H54 (cell line): ENCODE results near the gene MRPS34.

Experiments
- DNase-seq: peaks from one replicate; pipeline ENCODE4 v3.0.0; 2011; ENCODE audit warnings: low spot score, mixed read lengths; ENCODE audit not compliant: insufficient read length
- FAIRE-seq: peaks from 3 replicates; lab custom pipeline; 2011; peaks lifted over from hg19 to GRCh38; lab: Jason Lieb, UNC
- POLR2A ChIP-seq: IDR thresholded peaks from 2 replicates; pipeline ENCODE4 v1.6.1; 2011; ENCODE audit warnings: low read depth, mild to moderate bottlenecking, low read length

Gene MRPS34

GRCh38 chr16:1781254-1781653 is 8.3 kb upstream of the MRPS34 start:
- no peak for TF ChIP-seq POLR2A
- no peak for FAIRE-seq
- no peak for DNase-seq

- DNase-seq (no peak), FAIRE-seq (no peak)
- TF ChIP-seq POLR2A, result no peak
Measured at GRCh38 chr16:1780677-1781072, 7.7 kb upstream of the MRPS34 start.

GRCh38 chr16:1779741-1780676 is 7.1 kb upstream of the MRPS34 start:
- no peak for TF ChIP-seq POLR2A
- FAIRE-seq (no peak), DNase-seq (no peak)

- DNase-seq (no peak), FAIRE-seq (no peak)
- TF ChIP-seq POLR2A, result peak; percentile 2; the same call in 1 of the 2 replicates
Measured at GRCh38 chr16:1779234-1779701, 6.3 kb upstream of the MRPS34 start.

- TF ChIP-seq POLR2A, result peak; percentile 23; the same call in 1 of the 2 replicates
- DNase-seq, result no peak
- FAIRE-seq, result no peak
Measured at GRCh38 chr16:1778200-1779179, 5.6 kb upstream of the MRPS34 start.

- FAIRE-seq, result no peak
- no peak for DNase-seq
- TF ChIP-seq POLR2A, result no peak
Measured at GRCh38 chr16:1777375-1778199, 4.7 kb upstream of the MRPS34 start.

GRCh38 chr16:1776991-1777374 is 4.0 kb upstream of the MRPS34 start:
- DNase-seq (no peak), FAIRE-seq (no peak)
- TF ChIP-seq POLR2A, result no peak

- FAIRE-seq, result no peak
- no peak for DNase-seq
- TF ChIP-seq POLR2A, result no peak
Measured at GRCh38 chr16:1776672-1776955, 3.7 kb upstream of the MRPS34 start.

GRCh38 chr16:1775846-1776671 is 3.1 kb upstream of the MRPS34 start:
- DNase-seq, result no peak
- FAIRE-seq, result no peak
- TF ChIP-seq POLR2A, result no peak

- FAIRE-seq, result no peak
- DNase-seq, result no peak
- no peak for TF ChIP-seq POLR2A
Measured at GRCh38 chr16:1775006-1775845, 2.3 kb upstream of the MRPS34 start.

GRCh38 chr16:1774448-1774780 is 1.5 kb upstream of the MRPS34 start:
- no peak for DNase-seq
- TF ChIP-seq POLR2A, result no peak
- FAIRE-seq, result no peak

- FAIRE-seq, result no peak
- TF ChIP-seq POLR2A, result no peak
- DNase-seq, result no peak
Measured at GRCh38 chr16:1773703-1774447, 941 bp upstream of the MRPS34 start.
